Mononuclear cell (primary cell): ENCODE results near the gene KDM4C. TPM values are rescaled to one million over a fixed set of nuclear protein-coding genes. Genes with fewer than 3 reads are reported as not detected.

ENCODE experiments used
- total RNA-seq: library from RNA; depleted of rRNA; stranded (reverse); fragments of >200 nt; gene quantifications from one replicate; pipeline ENCODE4 v1.2.3, GENCODE V29; 2012

The KDM4C gene
- total RNA-seq, 1 donor = 78.6 TPM

Other genes with a start within 250 kb of the KDM4C start
- gene GLDC, start 112.2 kb upstream of the KDM4C start, total RNA-seq = 0.21 TPM